ENCODE results near the gene SLC34A3. TPM values are rescaled to one million over a fixed set of nuclear protein-coding genes. Genes with fewer than 3 reads are reported as not detected.
A peak's percentile ranks its signal among the peaks of the same experiment; 100 is the strongest.

Gene SLC34A3
- polyA plus RNA-seq, 4 donors = 4.7 to 11.9 (median 7.3) TPM

GRCh38 chr9:137272241-137273094 is 41.8 kb downstream of the SLC34A3 start:
- no peak for DNase-seq (ENCODE audit: low read depth in 4 of 4, low spot score in 3 of 4)

GRCh38 chr9:137273095-137273490 is 42.4 kb downstream of the SLC34A3 start:
- DNase-seq (ENCODE audit: low read depth in 4 of 4, low spot score in 3 of 4) = no peak

- DNase-seq (ENCODE audit: low read depth in 4 of 4, low spot score in 3 of 4) = no peak
These were observed 43.1 kb downstream of the SLC34A3 start for GRCh38 chr9:137273611-137274320.

GRCh38 chr9:137275203-137275587 is 44.5 kb downstream of the SLC34A3 start:
- DNase-seq (ENCODE audit: low read depth in 4 of 4, low spot score in 3 of 4) = no peak

- DNase-seq (ENCODE audit: low read depth in 4 of 4, low spot score in 3 of 4) = no peak
These were observed 45.1 kb downstream of the SLC34A3 start for GRCh38 chr9:137275588-137276472.

- DNase-seq (ENCODE audit: low read depth in 4 of 4, low spot score in 3 of 4) = peak in 1 of 4 donors; percentile 77
These were observed 46.0 kb downstream of the SLC34A3 start for GRCh38 chr9:137276473-137277328.

- DNase-seq (ENCODE audit: low read depth in 4 of 4, low spot score in 3 of 4) = no peak
These were observed 46.8 kb downstream of the SLC34A3 start, which contains the start of gene TOR4A for GRCh38 chr9:137277329-137278041. TOR4A (plus strand) TSS chr9:137277726; CDS start chr9:137278690, 964 bp downstream.

GRCh38 chr9:137278061-137278701 is 47.5 kb downstream of the SLC34A3 start:
- DNase-seq (ENCODE audit: low read depth in 4 of 4, low spot score in 3 of 4) = no peak

- DNase-seq (ENCODE audit: low read depth in 4 of 4, low spot score in 3 of 4) = no peak
These were observed 48.3 kb downstream of the SLC34A3 start for GRCh38 chr9:137278721-137279711.

GRCh38 chr9:137279741-137280473 is 49.2 kb downstream of the SLC34A3 start:
- no peak for DNase-seq (ENCODE audit: low read depth in 4 of 4, low spot score in 3 of 4)

GRCh38 chr9:137280474-137281344 is 50.0 kb downstream of the SLC34A3 start:
- DNase-seq (ENCODE audit: low read depth in 4 of 4, low spot score in 3 of 4) = no peak

- DNase-seq (ENCODE audit: low read depth in 4 of 4, low spot score in 3 of 4) = no peak
These were observed 50.8 kb downstream of the SLC34A3 start for GRCh38 chr9:137281345-137282116.
